ENCODE measurements around the gene CLK2.

The CLK2 gene

GRCh38 chr1:155273343-155274245 lies at the start of gene CLK2:
Gene CLK2 (minus strand): TSS chr1:155273504. CDS start chr1:155270977, 2,527 bp downstream.
- peak; percentile 87 to 92 (median 91) for DNase-seq

- peak in 2 of 6 experiments; percentile 22 to 36 for DNase-seq
These were observed 49.3 kb upstream of the CLK2 start for GRCh38 chr1:155322571-155322952.

- DNase-seq = peak in 1 of 6 experiments; percentile 11
These were observed 48.6 kb upstream of the CLK2 start for GRCh38 chr1:155321639-155322503.

- peak; percentile 45 to 79 (median 67) for DNase-seq
These were observed 47.6 kb upstream of the CLK2 start, which contains the start of gene RUSC1 for GRCh38 chr1:155320661-155321617. Gene RUSC1 (plus strand): TSS chr1:155320894. CDS start chr1:155321774, 880 bp downstream.

GRCh38 chr1:155320252-155320651 lies 46.9 kb upstream of the CLK2 start:
- no peak for DNase-seq

GRCh38 chr1:155319536-155319935 lies 46.2 kb upstream of the CLK2 start:
- no peak for DNase-seq

GRCh38 chr1:155318082-155318481 lies 44.8 kb upstream of the CLK2 start:
- no peak for DNase-seq

GRCh38 chr1:155316922-155317321 lies 43.6 kb upstream of the CLK2 start:
- DNase-seq = no peak

GRCh38 chr1:155313261-155313660 lies 40.0 kb upstream of the CLK2 start:
- no peak for DNase-seq

- DNase-seq = no peak
These were observed 36.2 kb upstream of the CLK2 start for GRCh38 chr1:155309423-155310021.

- peak; percentile 88 to 97 (median 95) for DNase-seq
These were observed 35.5 kb upstream of the CLK2 start, which contains the start of gene FDPS for GRCh38 chr1:155308493-155309422. Gene FDPS (plus strand): TSS chr1:155308866. CDS start chr1:155309790, 924 bp downstream.

- no peak for DNase-seq
These were observed 34.0 kb upstream of the CLK2 start for GRCh38 chr1:155307247-155307740.

GRCh38 chr1:155305881-155306391 lies 32.6 kb upstream of the CLK2 start:
- DNase-seq = no peak

- no peak for DNase-seq
These were observed 31.3 kb upstream of the CLK2 start for GRCh38 chr1:155304558-155305063.

- no peak for DNase-seq
These were observed 28.1 kb upstream of the CLK2 start, which contains the start of gene PKLR for GRCh38 chr1:155301342-155301841. Gene PKLR (minus strand): TSS chr1:155301438. CDS start chr1:155301395, 43 bp downstream.

GRCh38 chr1:155300553-155301329 lies 27.4 kb upstream of the CLK2 start:
- no peak for DNase-seq

- DNase-seq = no peak
These were observed 26.7 kb upstream of the CLK2 start for GRCh38 chr1:155300024-155300423.

GRCh38 chr1:155297384-155297783 lies 24.1 kb upstream of the CLK2 start:
- DNase-seq = no peak

- no peak for DNase-seq
These were observed 23.4 kb upstream of the CLK2 start for GRCh38 chr1:155296661-155297060.

All from stimulated activated naive CD4-positive, alpha-beta T cell (primary cell).